OCI-LY1 (cell line): ENCODE data around the gene PPARGC1A.

Experiments
- H2AFZ ChIP-seq: fragments of 200-600 bp; sonication (generic), shearing (Covaris generic); 2 replicates; pipeline ENCODE4 v1.6.0; 2014; ENCODE audit warnings: antibody characterized with exemption, mild to moderate bottlenecking, low read length
- H3F3A ChIP-seq: fragments of 200-600 bp; sonication (generic), shearing (Covaris generic); 2 replicates; pipeline ENCODE4 v1.6.0; 2014; ENCODE audit warnings: mild to moderate bottlenecking, antibody characterized with exemption, low read length, moderate library complexity; ENCODE audit not compliant: insufficient read depth
- H3K27ac ChIP-seq: fragments of 200-600 bp; sonication (generic); 2 replicates; pipeline ENCODE4 v1.5.1; 2014; ENCODE audit warnings: low read length, mixed run types, mild to moderate bottlenecking, low read depth; ENCODE audit not compliant: poor library complexity, severe bottlenecking
- H3K27me3 ChIP-seq: fragments of 200-600 bp; sonication (generic); 2 replicates; pipeline ENCODE4 v1.6.0; 2014; ENCODE audit warnings: antibody characterized with exemption, mild to moderate bottlenecking, low read length, moderate library complexity; ENCODE audit not compliant: insufficient read depth
- H3K36me3 ChIP-seq: fragments of 200-600 bp; sonication (generic); 2 replicates; pipeline ENCODE4 v1.6.1; 2014; ENCODE audit warnings: mild to moderate bottlenecking, antibody characterized with exemption, low read length, moderate library complexity, mixed read lengths; ENCODE audit not compliant: insufficient read depth
- H3K4me1 ChIP-seq: fragments of 200-600 bp; sonication (generic); 2 replicates; pipeline ENCODE4 v1.5.1; 2014; ENCODE audit warnings: mild to moderate bottlenecking, low read length, moderate library complexity; ENCODE audit not compliant: insufficient read depth, severe bottlenecking
- H3K4me2 ChIP-seq: fragments of 200-600 bp; sonication (generic), shearing (Covaris generic); 2 replicates; pipeline ENCODE4 v1.6.1; 2014; ENCODE audit warnings: low read length
- H3K4me3 ChIP-seq: fragments of 200-600 bp; sonication (generic); 2 replicates; pipeline ENCODE4 v1.5.1; 2014; ENCODE audit warnings: low read length, low read depth, mild to moderate bottlenecking, mixed read lengths; ENCODE audit not compliant: poor library complexity, severe bottlenecking
- H3K79me2 ChIP-seq: fragments of 200-600 bp; shearing (Covaris generic); 2 replicates; pipeline ENCODE4 v1.6.1; 2016; ENCODE audit warnings: mixed run types, low read length, mixed read lengths; ENCODE audit not compliant: insufficient read depth
- H3K9ac ChIP-seq: fragments of 200-600 bp; sonication (generic), shearing (Covaris generic); 2 replicates; pipeline ENCODE4 v1.6.1; 2014; ENCODE audit warnings: mild to moderate bottlenecking, low read length, mixed read lengths
- H3K9me2 ChIP-seq: fragments of 200-600 bp; sonication (generic), shearing (Covaris generic); 2 replicates; pipeline ENCODE4 v1.6.1; 2014; ENCODE audit warnings: low read depth, mild to moderate bottlenecking, low read length, mixed read lengths
- H3K9me3 ChIP-seq: fragments of 200-600 bp; shearing (Covaris generic); 2 replicates; pipeline ENCODE4 v1.6.1; 2014; ENCODE audit warnings: low read length, mixed read lengths
- H4K20me1 ChIP-seq: fragments of 200-600 bp; sonication (generic), shearing (Covaris generic); 2 replicates; pipeline ENCODE4 v1.6.0; 2016; ENCODE audit warnings: mild to moderate bottlenecking, low read length; ENCODE audit not compliant: insufficient read depth
- CTCF ChIP-seq: fragments of 200-600 bp; sonication (generic), shearing (Covaris generic); IDR thresholded peaks from 2 replicates; pipeline ENCODE4 v1.5.1; 2017; ENCODE audit warnings: mild to moderate bottlenecking, antibody characterized with exemption, low read length, moderate library complexity, mixed read lengths
- EZH2 ChIP-seq: fragments of 200-600 bp; sonication (generic), shearing (Covaris generic); IDR thresholded peaks from 2 replicates; pipeline ENCODE4 v1.8.0; 2017; ENCODE audit warnings: borderline replicate concordance, mixed run types, mild to moderate bottlenecking, antibody characterized with exemption, low read length, moderate library complexity, mixed read lengths

Gene PPARGC1A

GRCh38 chr4:23934915-23935314 is 45.1 kb upstream of the PPARGC1A start:
- Histone ChIP-seq H3K4me1 (no peaks in the 10 kb centered on the region), H3K27ac (no peak overlapping the region), H3K27me3 (no peaks in the 10 kb centered on the region), H3K4me2 (no peak overlapping the region), H3K79me2 (no peaks in the 10 kb centered on the region), H3K36me3 (no peaks in the 10 kb centered on the region), H3K9me3 (no peaks in the 10 kb centered on the region), H3K9ac (no peak overlapping the region), H4K20me1 (no peaks in the 10 kb centered on the region), H2AFZ (no peak overlapping the region), H3K9me2 (no peaks in the 10 kb centered on the region), H3F3A (no peaks in the 10 kb centered on the region), H3K4me3 (no peak overlapping the region)
- TF ChIP-seq EZH2 (no peak), CTCF (no peak)

GRCh38 chr4:23934223-23934622 is 44.4 kb upstream of the PPARGC1A start:
- H3K4me2 ChIP-seq = no peak overlapping the region
- no peaks in the 10 kb centered on the region for H3K9me2 ChIP-seq
- H3K4me3 ChIP-seq = no peak overlapping the region
- H4K20me1 ChIP-seq = no peaks in the 10 kb centered on the region
- no peak overlapping the region for H3K27ac ChIP-seq
- no peaks in the 10 kb centered on the region for H3K36me3 ChIP-seq
- H3K9ac ChIP-seq = no peak overlapping the region
- H3K9me3 ChIP-seq = no peaks in the 10 kb centered on the region
- no peak overlapping the region for H2AFZ ChIP-seq
- H3K4me1 ChIP-seq = no peaks in the 10 kb centered on the region
- H3K79me2 ChIP-seq = no peaks in the 10 kb centered on the region
- H3K27me3 ChIP-seq = no peaks in the 10 kb centered on the region
- H3F3A ChIP-seq = no peaks in the 10 kb centered on the region
- TF ChIP-seq EZH2 (no peak), CTCF (no peak)

GRCh38 chr4:23932901-23933308 is 43.1 kb upstream of the PPARGC1A start:
- Histone ChIP-seq H3K36me3 (no peaks in the 10 kb centered on the region), H3K79me2 (no peaks in the 10 kb centered on the region), H3K27me3 (no peaks in the 10 kb centered on the region), H4K20me1 (no peaks in the 10 kb centered on the region), H3K4me3 (no peak overlapping the region), H2AFZ (no peak overlapping the region), H3K9me2 (no peaks in the 10 kb centered on the region), H3F3A (no peaks in the 10 kb centered on the region), H3K9me3 (no peaks in the 10 kb centered on the region), H3K4me2 (no peak overlapping the region), H3K9ac (no peak overlapping the region), H3K27ac (no peak overlapping the region), H3K4me1 (no peaks in the 10 kb centered on the region)
- TF ChIP-seq EZH2 (no peak), CTCF (no peak)
